22Rv1 (cell line): ENCODE results near the gene MYO1D.
"Not testable (repeated sequence)": the region's sequence is repeated elsewhere in the genome, so short reads cannot be mapped to it uniquely, and the experiment has no call there.

ENCODE experiments used
- H3K27ac ChIP-seq: fragments of 450-650 bp; 2 replicates; pipeline ENCODE4 v1.5.1; 2017
- CTCF ChIP-seq: fragments of 450-650 bp; IDR thresholded peaks from 2 replicates; pipeline ENCODE4 v1.5.1; 2017; ENCODE audit warnings: mild to moderate bottlenecking
- ZFX ChIP-seq: fragments of 450-650 bp; IDR thresholded peaks from 2 replicates; pipeline ENCODE4 v1.6.1; 2017; ENCODE audit warnings: antibody characterized with exemption, borderline replicate concordance

Gene MYO1D

DNA sequence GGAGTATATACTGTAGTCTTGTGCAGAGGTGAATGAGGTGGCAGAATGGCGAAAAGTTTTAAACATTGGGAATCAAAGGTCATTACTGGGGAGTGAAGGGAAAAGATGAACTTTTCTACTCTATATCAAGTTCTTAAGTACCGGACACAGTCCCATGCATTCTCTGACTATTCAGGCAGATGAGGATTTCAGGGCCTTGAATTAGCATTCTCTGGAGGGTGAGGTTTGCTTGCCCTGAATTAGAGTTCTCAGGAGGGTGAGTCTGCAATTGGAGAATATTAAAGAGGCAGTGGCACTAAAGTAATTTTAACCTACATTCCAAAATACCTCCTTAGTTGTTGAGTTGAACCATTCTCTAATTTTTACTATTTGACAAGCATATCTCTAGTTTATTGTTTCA is 423.6 kb downstream of the MYO1D start:
- TF ChIP-seq ZFX = no peak
- TF ChIP-seq CTCF = no peak
- no peak overlapping the region for H3K27ac ChIP-seq

DNA sequence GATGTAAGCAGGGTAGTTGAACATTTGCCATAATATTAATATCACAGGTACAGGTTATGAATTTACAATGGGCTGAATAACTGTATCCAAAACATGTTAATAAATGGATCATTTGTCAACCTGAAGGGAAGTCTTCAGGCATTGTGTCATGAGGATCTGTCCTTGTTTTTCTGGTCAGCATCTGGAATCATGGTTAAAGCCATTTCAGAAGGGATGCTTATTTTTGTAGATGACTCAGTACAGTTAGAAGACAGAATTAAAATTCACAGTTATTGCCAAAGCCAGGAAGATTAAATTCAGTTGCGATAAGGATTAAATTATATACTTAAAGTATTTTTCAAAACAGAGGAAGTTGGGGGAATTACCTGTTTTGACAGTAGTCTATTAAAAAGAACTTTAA is 424.6 kb downstream of the MYO1D start:
- TF ChIP-seq ZFX = no peak
- no peak for TF ChIP-seq CTCF
- H3K27ac ChIP-seq = no peak overlapping the region

DNA sequence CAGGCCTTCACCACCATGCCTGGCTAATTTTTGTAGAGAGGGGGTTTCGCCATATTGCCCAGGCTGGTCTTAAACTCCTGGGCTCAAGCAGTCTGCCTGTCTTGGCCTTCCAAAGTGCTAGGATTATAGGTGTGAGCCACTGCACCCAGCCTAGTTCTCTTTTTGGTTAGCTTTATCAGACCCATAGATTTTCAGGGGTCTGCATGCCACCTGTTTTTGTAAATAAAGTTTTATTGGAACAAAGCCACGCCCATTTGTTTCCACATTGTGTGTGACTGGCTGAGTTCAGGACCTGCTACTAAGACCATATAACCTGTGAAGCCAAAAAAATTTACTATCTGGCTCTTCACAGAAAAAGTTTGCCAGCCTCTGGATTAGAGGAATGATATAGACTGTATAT is 425.0 kb downstream of the MYO1D start:
- no peak for TF ChIP-seq CTCF
- no peak for TF ChIP-seq ZFX
- H3K27ac ChIP-seq = no peak overlapping the region

DNA sequence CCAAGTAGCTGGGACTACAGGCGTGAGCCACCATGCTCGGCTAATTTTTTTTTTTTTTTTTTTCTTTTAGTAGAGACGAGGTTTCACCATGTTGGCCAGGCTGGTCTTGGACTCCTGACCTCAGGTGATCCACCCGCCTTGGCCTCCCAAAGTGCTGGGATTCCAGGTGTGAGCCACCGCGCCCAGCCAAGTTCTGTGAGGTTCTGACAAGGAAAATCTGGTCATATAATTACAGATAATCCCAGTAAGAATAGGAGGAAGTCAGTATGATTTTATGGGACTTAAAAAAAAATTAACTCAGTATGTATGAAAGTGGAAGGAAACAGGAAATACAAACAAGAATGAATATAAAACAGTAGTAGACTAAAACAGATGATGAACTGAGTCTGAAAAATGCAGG is 426.5 kb downstream of the MYO1D start:
- H3K27ac ChIP-seq = not testable (repeated sequence)

GRCh38 chr17:32449963-32450362 is 427.0 kb downstream of the MYO1D start:
- TF ChIP-seq CTCF (no peak), ZFX (no peak)
- no peak overlapping the region for H3K27ac ChIP-seq

DNA sequence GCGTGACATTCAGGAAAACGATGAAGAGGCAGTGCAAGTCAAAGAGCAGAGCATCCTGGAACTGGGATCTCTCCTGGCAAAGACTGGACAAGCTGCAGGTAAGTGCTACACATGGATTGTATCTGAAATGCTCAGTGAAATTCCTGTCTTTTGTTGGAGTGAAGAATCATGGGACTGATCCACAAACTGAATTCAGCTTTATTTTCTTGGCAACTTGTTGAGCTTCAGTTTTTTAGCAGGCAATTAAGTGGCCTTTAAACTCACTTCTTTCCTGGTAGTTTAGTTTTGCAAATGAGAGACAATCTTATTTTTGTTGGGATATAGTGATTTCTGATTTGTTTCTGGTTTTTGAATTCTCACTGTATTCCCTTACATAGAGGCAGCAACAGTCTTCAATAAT is 430.0 kb downstream of the MYO1D start:
- no peak for TF ChIP-seq ZFX
- no peak overlapping the region for H3K27ac ChIP-seq

- H3K27ac ChIP-seq = no peak overlapping the region
- TF ChIP-seq CTCF (no peak), ZFX (no peak)
Observed at GRCh38 chr17:32445971-32446370, 431.0 kb downstream of the MYO1D start.

DNA sequence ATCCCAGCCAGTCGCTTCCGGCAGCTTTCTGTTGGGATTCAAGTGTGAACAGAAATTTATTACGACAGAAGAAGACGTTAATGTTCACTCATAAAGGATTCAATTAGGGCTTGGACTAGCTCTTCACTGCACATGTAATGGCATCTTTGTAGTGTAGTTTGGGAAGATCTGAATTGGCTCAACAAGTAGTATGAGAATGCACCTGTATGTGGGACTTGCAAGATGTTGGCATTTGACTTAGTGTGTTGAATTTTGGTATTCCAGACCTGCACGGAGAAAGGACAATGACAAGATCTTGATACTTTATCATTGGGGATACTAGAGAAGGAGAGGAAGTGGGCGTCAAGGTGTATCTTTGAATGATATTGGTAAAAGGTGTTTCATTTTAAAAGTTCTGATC is 431.4 kb downstream of the MYO1D start:
- TF ChIP-seq CTCF (no peak), ZFX (no peak)
- peak overlapping the region; percentile 74; the same call in 1 of the 2 replicates for H3K27ac ChIP-seq

DNA sequence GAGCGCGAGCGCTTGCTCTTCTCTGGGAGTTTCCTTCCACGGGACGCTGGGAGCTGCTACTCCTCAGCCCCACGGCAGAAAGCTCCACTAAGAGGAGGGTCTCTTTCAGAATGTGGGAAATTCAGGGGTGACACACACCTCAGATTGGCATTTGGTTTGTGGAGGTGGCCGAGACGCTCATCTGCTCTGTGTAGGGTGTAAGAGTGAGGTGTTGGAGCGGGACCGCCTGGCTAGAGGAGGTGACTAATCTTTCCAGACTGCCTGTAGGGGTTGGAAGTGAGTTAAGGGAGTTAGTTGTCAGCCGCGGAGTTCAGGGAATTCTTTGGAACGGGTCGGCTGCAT is 431.9 kb downstream of the MYO1D start:
- peak overlapping the region; percentile 74 for H3K27ac ChIP-seq
- no peak for TF ChIP-seq CTCF
